HepG2 (cell line): ENCODE measurements around the gene NAP1L1. TPM values are rescaled to one million over a fixed set of nuclear protein-coding genes. Genes with fewer than 3 reads are reported as not detected.

Experiments
- DBP ChIP-seq: sonication (generic); formaldehyde crosslinking; IDR thresholded peaks from 2 replicates; pipeline ENCODE4 v1.4.0; 2020; ENCODE audit warnings: missing genetic modification reagents; ENCODE audit errors: not compliant biosample characterization
- HES4 ChIP-seq: sonication (generic); formaldehyde crosslinking; IDR thresholded peaks from 2 replicates; pipeline ENCODE4 v1.9.0; 2021; ENCODE audit warnings: mild to moderate bottlenecking, missing genetic modification reagents, borderline replicate concordance
- HOXA5 ChIP-seq: sonication (generic); formaldehyde crosslinking; IDR thresholded peaks from 2 replicates; pipeline ENCODE4 v1.4.0; 2020; ENCODE audit warnings: missing genetic modification reagents
- MXD3 ChIP-seq: IDR thresholded peaks from 2 replicates; pipeline ENCODE4 v1.6.1; 2016; ENCODE audit warnings: mild to moderate bottlenecking, missing biosample characterization, missing genetic modification reagents
- PLSCR1 ChIP-seq: sonication (generic); formaldehyde crosslinking; IDR thresholded peaks from 2 replicates; pipeline ENCODE4 v1.5.0; 2020; ENCODE audit warnings: missing genetic modification reagents, mild to moderate bottlenecking, borderline replicate concordance
- SMAD1 ChIP-seq: sonication (generic); formaldehyde crosslinking; IDR thresholded peaks from 2 replicates; pipeline ENCODE4 v1.4.0; 2020; ENCODE audit warnings: missing genetic modification reagents, low read depth, mild to moderate bottlenecking, borderline replicate concordance
- SMAD3 ChIP-seq: sonication (generic); formaldehyde crosslinking; IDR thresholded peaks from 2 replicates; pipeline ENCODE4 v1.4.0; 2020; ENCODE audit warnings: missing genetic modification reagents
- UBTF ChIP-seq: sonication (generic); formaldehyde crosslinking; IDR thresholded peaks from 2 replicates; pipeline ENCODE4 v1.4.0; 2020; ENCODE audit warnings: mild to moderate bottlenecking, missing genetic modification reagents
- ZGPAT ChIP-seq: IDR thresholded peaks from 2 replicates; pipeline ENCODE4 v1.6.1; 2016; ENCODE audit warnings: mild to moderate bottlenecking
- ZNF180 ChIP-seq: sonication (generic); formaldehyde crosslinking; IDR thresholded peaks from 2 replicates; pipeline ENCODE4 v1.4.0; 2020; ENCODE audit warnings: low read depth, missing genetic modification reagents, borderline replicate concordance
- ZNF646 ChIP-seq: sonication (generic); formaldehyde crosslinking; IDR thresholded peaks from 2 replicates; pipeline ENCODE4 v1.9.0; 2021; ENCODE audit warnings: mild to moderate bottlenecking, missing genetic modification reagents
- ZNF660 ChIP-seq: sonication (generic); formaldehyde crosslinking; IDR thresholded peaks from 2 replicates; pipeline ENCODE4 v1.5.1; 2020; ENCODE audit warnings: mild to moderate bottlenecking, low read depth, missing genetic modification reagents, borderline replicate concordance
- ZNF768 ChIP-seq: sonication (generic); formaldehyde crosslinking; IDR thresholded peaks from 2 replicates; pipeline ENCODE4 v1.4.0; 2020; ENCODE audit warnings: missing genetic modification reagents
- polyA plus RNA-seq, 8 experiments: library from polyadenylated mRNA; depleted of rRNA in 3 of 8; stranded (reverse) in 7 of 8; unstranded in 1 of 8; fragments of >200 nt; fragmentation: Illumina TruSeq in 4 of 8; extraction: Trizol in 4 of 8; gene quantifications; 2 replicates each; pipeline versions ENCODE4 v1.2.1 to v1.2.3, GENCODE V29; 2011 to 2016; ENCODE audit warnings: low read depth in 4 of 8, missing spikeins in 1 of 8, mixed read lengths in 1 of 8; ENCODE audit not compliant: insufficient read depth in 1 of 8
- total RNA-seq, 5 experiments: library from RNA; depleted of rRNA; stranded (reverse); fragments of >200 nt; fragmentation: Illumina TruSeq; extraction: Trizol; gene quantifications; 2 replicates each; pipeline ENCODE4 v1.2.3, GENCODE V29; 2016; ENCODE audit warnings: low read depth in 1 of 5

Gene NAP1L1
- total and polyA plus RNA-seq, 2 of the 13 experiments (the other 11 are each of a cell fraction or from before 2014, with no cell fraction given), result 207 to 309 TPM

- TF ChIP-seq ZGPAT (CRISPR knock-in tag), result peak; percentile 24; the same call in 1 of the 2 replicates
- TF ChIP-seq ZNF660 (CRISPR knock-in tag), result no peak
- TF ChIP-seq ZNF768 (CRISPR knock-in tag), result peak; percentile 48; the same call in 1 of the 2 replicates
- TF ChIP-seq MXD3 (CRISPR knock-in tag), result peak; percentile 37; the same call in 1 of the 2 replicates
- peak; percentile 78 for TF ChIP-seq HOXA5 (CRISPR knock-in tag)
- TF ChIP-seq SMAD3 (CRISPR knock-in tag), result no peak; the same call in 1 of the 2 replicates
- TF ChIP-seq ZNF180, result no peak
- 0 out of 2 replicates have a peak, but pooled peaks have one; percentile 47 for TF ChIP-seq HES4 (CRISPR knock-in tag)
- TF ChIP-seq UBTF (CRISPR knock-in tag), result peak; percentile 95
- no peak; the same call in 1 of the 2 replicates for TF ChIP-seq ZNF646 (CRISPR knock-in tag)
- TF ChIP-seq PLSCR1 (CRISPR knock-in tag), result peak; percentile 89
- TF ChIP-seq DBP, result no peak
- TF ChIP-seq SMAD1 (CRISPR knock-in tag), result 0 out of 2 replicates have a peak, but pooled peaks have one; percentile 16
Measured at GRCh38 chr12:76083904-76084862, at the start of gene NAP1L1 (continued).
